Nephron (organoid): Measurements from ENCODE around the gene LMTK2.

Experiments used
- H3K27ac Mint-ChIP-seq, 3 experiments: 2 replicates each; pipeline ENCODE4 v1.8.0; 2020; ENCODE audit warnings: mixed read lengths in 3 of 3, mild to moderate bottlenecking in 2 of 3, moderate library complexity in 1 of 3
- H3K27me3 Mint-ChIP-seq: 2 replicates; pipeline ENCODE4 v1.8.0; 2021; ENCODE audit warnings: low read depth, mild to moderate bottlenecking, moderate library complexity, mixed read lengths
- H3K36me3 Mint-ChIP-seq: 2 replicates; pipeline ENCODE4 v1.8.0; 2020; ENCODE audit warnings: low read depth, mixed read lengths
- H3K4me1 Mint-ChIP-seq: 2 replicates; pipeline ENCODE4 v1.8.0; 2020; ENCODE audit warnings: mixed read lengths
- H3K4me3 Mint-ChIP-seq, 3 experiments: 2 replicates each; pipeline ENCODE4 v1.8.0; 2020; ENCODE audit warnings: mild to moderate bottlenecking in 3 of 3, mixed read lengths in 3 of 3, moderate library complexity in 2 of 3
- H3K9me3 Mint-ChIP-seq: 2 replicates; pipeline ENCODE4 v1.8.0; 2020; ENCODE audit warnings: mixed read lengths
- TF ChIP-seq, protein P1 (sequence below), 3 experiments: fragments of 200-600 bp; sonication (generic); IDR thresholded peaks; one replicate each; pipeline ENCODE4 v1.5.0; 2021; ENCODE audit warnings: antibody characterized with exemption in 3 of 3; ENCODE audit not compliant: unreplicated experiment in 3 of 3

The LMTK2 gene

GRCh38 chr7:98107313-98107721 is 655 bp downstream of the LMTK2 start:
- Mint-ChIP-seq H3K4me3 (peak overlapping the region; percentile 89 to 97 (median 93)), H3K4me1 (peaks cover 21% of the 10 kb centered on the region), H3K27ac (peak overlapping the region in 2 of 3 experiments; percentile 64 to 78), H3K36me3 (no peaks in the 10 kb centered on the region), H3K27me3 (no peaks in the 10 kb centered on the region), H3K9me3 (no peaks in the 10 kb centered on the region)
- TF ChIP-seq, protein P1, sequence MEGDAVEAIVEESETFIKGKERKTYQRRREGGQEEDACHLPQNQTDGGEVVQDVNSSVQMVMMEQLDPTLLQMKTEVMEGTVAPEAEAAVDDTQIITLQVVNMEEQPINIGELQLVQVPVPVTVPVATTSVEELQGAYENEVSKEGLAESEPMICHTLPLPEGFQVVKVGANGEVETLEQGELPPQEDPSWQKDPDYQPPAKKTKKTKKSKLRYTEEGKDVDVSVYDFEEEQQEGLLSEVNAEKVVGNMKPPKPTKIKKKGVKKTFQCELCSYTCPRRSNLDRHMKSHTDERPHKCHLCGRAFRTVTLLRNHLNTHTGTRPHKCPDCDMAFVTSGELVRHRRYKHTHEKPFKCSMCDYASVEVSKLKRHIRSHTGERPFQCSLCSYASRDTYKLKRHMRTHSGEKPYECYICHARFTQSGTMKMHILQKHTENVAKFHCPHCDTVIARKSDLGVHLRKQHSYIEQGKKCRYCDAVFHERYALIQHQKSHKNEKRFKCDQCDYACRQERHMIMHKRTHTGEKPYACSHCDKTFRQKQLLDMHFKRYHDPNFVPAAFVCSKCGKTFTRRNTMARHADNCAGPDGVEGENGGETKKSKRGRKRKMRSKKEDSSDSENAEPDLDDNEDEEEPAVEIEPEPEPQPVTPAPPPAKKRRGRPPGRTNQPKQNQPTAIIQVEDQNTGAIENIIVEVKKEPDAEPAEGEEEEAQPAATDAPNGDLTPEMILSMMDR (IDR thresholded peaks at IDR 0.05; ENCODE audit: unreplicated experiment in 3 of 3) = no peak

DNA sequence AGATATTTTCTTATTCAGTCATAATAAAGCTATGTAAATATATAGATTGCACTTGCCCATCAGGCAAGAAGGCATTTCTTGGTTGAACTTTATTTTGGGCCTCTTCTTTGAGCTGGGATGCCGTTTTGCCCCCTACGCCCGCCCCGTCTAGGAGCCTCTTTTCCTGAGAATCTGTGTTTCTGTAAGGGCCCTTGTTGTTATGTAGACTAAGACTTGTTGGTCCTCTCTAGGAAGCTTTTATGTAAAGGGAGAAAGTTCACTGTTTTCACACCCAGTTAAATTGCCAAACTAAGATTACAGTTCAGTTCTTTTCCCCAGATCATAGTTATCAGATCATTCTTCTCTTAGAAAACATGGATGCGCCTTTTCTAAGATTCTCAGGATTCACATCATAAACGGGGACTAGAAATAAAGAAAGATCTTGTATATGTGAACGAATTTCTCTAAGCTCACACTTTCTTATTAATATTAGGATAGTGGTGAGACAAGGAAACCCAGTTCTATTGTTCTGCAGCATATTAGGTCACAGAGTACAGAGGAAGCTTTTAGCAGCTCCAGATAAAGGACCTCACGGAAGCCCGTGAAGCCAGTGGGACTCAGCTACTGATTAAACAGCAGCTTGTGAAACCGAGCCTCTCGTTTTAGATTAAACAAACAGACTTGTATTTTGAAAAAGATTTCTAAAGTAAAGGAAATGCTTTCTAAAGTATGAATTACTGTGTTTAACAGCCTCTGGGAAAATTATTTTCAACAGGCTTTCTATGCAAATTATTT is 3.8 kb downstream of the LMTK2 start:
- Mint-ChIP-seq H3K27me3 (no peaks in the 10 kb centered on the region), H3K9me3 (no peaks in the 10 kb centered on the region)

GRCh38 chr7:98112077-98112476 is 5.4 kb downstream of the LMTK2 start:
- H3K27me3 Mint-ChIP-seq = no peaks in the 10 kb centered on the region
- no peak overlapping the region for H3K4me3 Mint-ChIP-seq
- H3K36me3 Mint-ChIP-seq = no peaks in the 10 kb centered on the region
- no peaks in the 10 kb centered on the region for H3K9me3 Mint-ChIP-seq
- TF ChIP-seq, protein P1 (IDR thresholded peaks at IDR 0.05; ENCODE audit: unreplicated experiment in 3 of 3) = no peak
- H3K4me1 Mint-ChIP-seq = peaks cover 21% of the 10 kb centered on the region
- no peak overlapping the region for H3K27ac Mint-ChIP-seq

More for the DNA sequence above, 3.8 kb downstream of the LMTK2 start:
- Mint-ChIP-seq H3K4me1 (peaks cover 21% of the 10 kb centered on the region), H3K36me3 (no peaks in the 10 kb centered on the region), H3K4me3 (peak overlapping the region; percentile 34 to 73 (median 36)), H3K27ac (peak overlapping the region; percentile 36 to 50 (median 41))
- TF ChIP-seq, protein P1 (IDR thresholded peaks at IDR 0.05; ENCODE audit: unreplicated experiment in 3 of 3) = no peak

GRCh38 chr7:98115746-98116525 is 9.3 kb downstream of the LMTK2 start:
- TF ChIP-seq, protein P1 (IDR thresholded peaks at IDR 0.05; ENCODE audit: unreplicated experiment in 3 of 3) = no peak
- no peaks in the 10 kb centered on the region for H3K36me3 Mint-ChIP-seq
- H3K9me3 Mint-ChIP-seq = no peaks in the 10 kb centered on the region
- H3K4me3 Mint-ChIP-seq = no peak overlapping the region
- H3K27me3 Mint-ChIP-seq = no peaks in the 10 kb centered on the region
- no peak overlapping the region for H3K27ac Mint-ChIP-seq
- H3K4me1 Mint-ChIP-seq = peaks cover 18% of the 10 kb centered on the region

DNA sequence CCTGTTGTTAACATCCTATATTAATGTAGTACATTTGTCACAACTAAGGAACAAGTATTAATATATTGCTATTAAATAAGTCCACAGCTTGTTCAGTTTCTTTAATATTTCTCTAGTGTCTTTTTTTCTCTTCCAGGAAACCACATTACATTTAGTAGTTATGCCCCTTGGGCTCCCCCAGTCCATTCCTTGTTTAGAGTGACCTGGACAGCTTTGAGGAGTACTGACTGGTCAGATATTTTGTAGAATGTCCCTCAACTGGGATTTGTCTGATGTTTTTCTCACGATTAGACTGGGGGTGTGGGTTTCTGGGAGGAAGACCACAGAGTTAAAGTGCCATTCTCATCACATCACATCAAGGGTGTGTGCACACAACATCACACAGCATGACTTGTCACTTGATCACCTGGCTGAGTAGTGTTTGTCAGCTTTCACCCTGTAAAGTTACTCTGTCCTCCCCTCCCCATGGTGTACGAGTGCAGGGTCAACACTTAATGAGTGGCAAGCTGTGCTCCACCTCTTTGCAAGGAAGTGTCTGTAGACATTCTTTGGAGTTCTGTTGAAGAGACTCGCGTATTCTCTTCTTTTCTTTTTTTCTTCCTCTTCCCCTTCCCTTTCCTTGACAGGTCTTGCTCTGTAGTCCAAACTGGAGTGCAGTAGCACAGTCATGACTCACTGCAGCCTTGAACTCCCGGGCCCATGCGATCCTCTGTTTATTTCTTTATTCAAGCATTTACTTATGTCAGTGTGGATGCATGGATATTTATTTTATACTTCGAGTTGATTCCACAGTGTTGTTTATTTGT is 10.2 kb downstream of the LMTK2 start:
- TF ChIP-seq, protein P1 (IDR thresholded peaks at IDR 0.05; ENCODE audit: unreplicated experiment in 3 of 3) = no peak
- Mint-ChIP-seq H3K27ac (no peak overlapping the region), H3K9me3 (no peaks in the 10 kb centered on the region), H3K4me3 (no peak overlapping the region), H3K36me3 (no peaks in the 10 kb centered on the region), H3K4me1 (peaks cover 18% of the 10 kb centered on the region), H3K27me3 (no peaks in the 10 kb centered on the region)
